ENCODE data around the gene TMSB10. TPM values are rescaled to one million over a fixed set of nuclear protein-coding genes. Genes with fewer than 3 reads are reported as not detected.

Gene TMSB10
- total and polyA plus RNA-seq, 2 donors (not counting 1 experiment from before 2014, with no cell fraction given): 885 to 5,410 TPM

GRCh38 chr2:84888401-84889276 lies 16.8 kb upstream of the TMSB10 start:
- H2AFZ ChIP-seq (ENCODE audit: insufficient read depth, low read depth, low read length, poor library complexity, severe bottlenecking): peak overlapping the region; percentile 87
- peak overlapping the region; percentile 89 to 93 for H3K27ac ChIP-seq (ENCODE audit: low read length in 2 of 2)
- H3K36me3 ChIP-seq (replicated peaks in 1 of 2; ENCODE audit: control extremely low read depth in 1 of 2, control insufficient read depth in 1 of 2, extremely low read depth in 1 of 2, insufficient read depth in 2 of 2, low read length in 1 of 2): no peaks in the 10 kb centered on the region
- DNase-seq (peak; percentile 81), ATAC-seq (ENCODE audit: low read depth) (peak; percentile 100)
- peaks cover 16% of the 10 kb centered on the region for H3K4me1 Mint-ChIP-seq
- ChIA-PET CTCF (interaction anchor here (0.9 to 18.2 kb wide), 7 partner anchors 10 to 58 kb away, joined by 3 to 316 read pairs (median 8); partner anchors contain the start of gene TMSB10), POLR2A (interaction anchor here (0.7 to 4.2 kb wide), 9 partner anchors 9 to 81 kb away, joined by 3 to 40 read pairs (median 5); partner anchors contain the start of gene TMSB10)
- no peaks in the 10 kb centered on the region for H3K9me3 ChIP-seq (ENCODE audit: control extremely low read depth in 1 of 3, control insufficient read depth in 2 of 3, insufficient read depth in 1 of 3, low read length in 2 of 3)
- peaks cover 3% of the 10 kb centered on the region for H3K79me2 ChIP-seq (ENCODE audit: control insufficient read depth, insufficient read depth, low read length)
- peak overlapping the region in 4 of 5 experiments; percentile 21 to 46 (median 24) for H3K4me3 ChIP-seq (ENCODE audit: control extremely low read depth in 1 of 5, extremely low read depth in 1 of 5, insufficient read depth in 1 of 5, low read depth in 2 of 5, low read length in 4 of 5)
- no peaks in the 10 kb centered on the region for H4K20me1 ChIP-seq (ENCODE audit: control insufficient read depth, insufficient read depth, low read length, poor library complexity, severe bottlenecking)
- no peaks in the 10 kb centered on the region for H3K27me3 Mint-ChIP-seq
- intact Hi-C loops (cut with micrococcal nuclease): loop anchor here (1.0 to 2.0 kb wide), 2 partner anchors 10 to 430 kb away; partner anchors contain the start of gene SUCLG1
- peaks cover 19 to 20% of the 10 kb centered on the region in 2 donors for H3K4me1 ChIP-seq (ENCODE audit: control insufficient read depth in 2 of 2, insufficient read depth in 2 of 2, low read length in 2 of 2)
- peak overlapping the region; percentile 98 for H3K27ac Mint-ChIP-seq
- H3K4me3 Mint-ChIP-seq: peak overlapping the region; percentile 77
- H3K9ac ChIP-seq (ENCODE audit: low read length): peak overlapping the region; percentile 57
- 0% methylated on average over 1 of the region's 6 CpGs for WGBS (ENCODE audit: insufficient coverage)
- H3K4me2 ChIP-seq (replicated peaks; ENCODE audit: low read depth, low read length, poor library complexity, severe bottlenecking): peak overlapping the region; percentile 73
- no peak for TF ChIP-seq CTCF (IDR thresholded peaks at IDR 0.05)
- no peak for TF ChIP-seq EZH2 (IDR thresholded peaks at IDR 0.05; ENCODE audit: borderline replicate concordance, insufficient read depth, low read depth, low read length, poor library complexity, severe bottlenecking)
- H3K27me3 ChIP-seq (replicated peaks in 1 of 4; ENCODE audit: control extremely low read depth in 1 of 4, control insufficient read depth in 3 of 4, insufficient read depth in 4 of 4, low read length in 3 of 4): no peaks in the 10 kb centered on the region
- H3K9me3 Mint-ChIP-seq (ENCODE audit: insufficient read depth): no peaks in the 10 kb centered on the region

Measured in B cell (primary cell).